Ecto neural progenitor cell (in vitro differentiated cells): Measurements from ENCODE around the gene OR11A1.
A peak's percentile ranks its signal among the peaks of the same experiment; 100 is the strongest.

Source experiments
- DNase-seq: peaks from one replicate; pipeline ENCODE4 v3.0.0-alpha.2; 2018; ENCODE audit warnings: low spot score

The OR11A1 gene

GRCh38 chr6:29456971-29457370, at the start of gene OR11A1, which contains the start of gene OR2H1:
OR11A1 (minus strand) TSS chr6:29457071; CDS start chr6:29427641, 29,430 bp downstream.
OR2H1 (plus strand) TSS chr6:29457155; CDS start chr6:29461770, 4,615 bp downstream.
- no peak for DNase-seq

DNA sequence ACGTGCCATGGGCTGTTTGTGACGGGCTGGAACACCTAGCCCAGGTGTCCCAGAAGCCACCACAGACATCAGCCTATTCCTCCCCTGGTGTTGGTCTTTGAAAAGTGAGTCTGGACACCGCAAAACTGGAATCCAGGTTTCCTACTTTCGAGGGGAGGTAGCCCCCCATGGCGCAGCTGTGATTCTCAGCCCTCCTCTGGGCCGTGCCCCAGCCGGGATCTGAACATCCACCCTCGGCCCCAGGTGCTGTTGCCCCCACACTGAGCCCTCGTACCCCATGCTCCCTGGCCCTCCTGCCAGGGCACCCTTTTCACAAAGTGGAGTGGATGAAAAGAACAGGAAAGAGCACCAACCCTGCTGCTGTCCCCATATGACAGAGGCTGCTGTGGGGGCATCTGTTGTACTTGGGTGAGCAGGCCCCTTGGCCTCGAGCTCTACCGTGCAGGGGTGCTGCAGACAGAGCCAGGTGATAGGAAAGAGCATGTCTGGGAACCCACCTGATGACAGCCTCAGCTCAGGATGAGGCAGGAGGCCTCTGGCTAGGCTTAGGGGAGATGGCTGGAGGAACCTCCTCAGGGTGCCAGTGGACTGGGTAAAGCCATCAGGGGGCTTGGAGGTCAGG, 49.7 kb upstream of the OR11A1 start:
- DNase-seq = peak; percentile 24

- no peak for DNase-seq
These were observed 48.9 kb upstream of the OR11A1 start for GRCh38 chr6:29505808-29506207.

DNA sequence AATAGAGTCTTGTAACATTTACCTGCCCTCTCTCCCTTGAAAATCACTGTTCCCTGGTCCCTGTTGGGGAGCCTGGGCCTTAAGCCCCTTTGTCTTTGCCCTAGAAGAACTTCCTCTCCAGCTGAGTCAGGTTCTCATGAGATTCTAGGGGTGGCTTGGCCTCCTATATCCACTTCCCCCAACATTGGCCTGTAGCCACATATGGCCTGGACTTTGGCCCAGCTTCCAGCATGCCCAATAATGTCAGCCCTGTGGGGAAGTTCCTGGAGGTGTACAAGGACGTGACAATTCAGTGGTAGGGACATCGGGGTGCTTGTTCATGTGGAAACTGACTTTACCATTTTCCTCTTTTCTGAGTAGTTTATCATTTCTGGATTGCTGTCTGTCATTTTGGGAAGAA, 48.1 kb upstream of the OR11A1 start:
- no peak for DNase-seq

- no peak for DNase-seq
These were observed 45.7 kb upstream of the OR11A1 start for GRCh38 chr6:29502597-29502996.

- no peak for DNase-seq
These were observed 45.3 kb upstream of the OR11A1 start for GRCh38 chr6:29502181-29502580.

- DNase-seq = no peak
These were observed 44.2 kb upstream of the OR11A1 start for GRCh38 chr6:29501106-29501505.

DNA sequence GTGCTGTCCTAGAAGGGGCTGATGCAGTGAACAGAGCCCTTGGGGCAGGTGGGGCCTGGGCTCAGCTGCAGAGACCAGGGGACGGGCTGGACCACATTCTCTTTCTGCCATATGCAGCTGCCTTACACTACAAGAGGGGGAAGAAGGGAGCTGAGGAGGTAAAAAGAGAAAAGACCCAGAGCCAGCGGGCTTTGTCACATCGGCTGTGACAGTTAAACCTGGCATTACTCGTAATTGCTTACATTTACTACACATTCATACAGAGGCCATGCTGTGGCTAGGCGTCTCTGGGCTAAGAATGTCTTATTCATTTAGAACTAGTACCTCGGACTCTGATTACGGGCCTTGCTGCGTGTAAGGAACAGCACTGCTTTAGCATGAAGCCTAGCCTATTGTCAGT, 43.7 kb upstream of the OR11A1 start:
- DNase-seq = no peak

DNA sequence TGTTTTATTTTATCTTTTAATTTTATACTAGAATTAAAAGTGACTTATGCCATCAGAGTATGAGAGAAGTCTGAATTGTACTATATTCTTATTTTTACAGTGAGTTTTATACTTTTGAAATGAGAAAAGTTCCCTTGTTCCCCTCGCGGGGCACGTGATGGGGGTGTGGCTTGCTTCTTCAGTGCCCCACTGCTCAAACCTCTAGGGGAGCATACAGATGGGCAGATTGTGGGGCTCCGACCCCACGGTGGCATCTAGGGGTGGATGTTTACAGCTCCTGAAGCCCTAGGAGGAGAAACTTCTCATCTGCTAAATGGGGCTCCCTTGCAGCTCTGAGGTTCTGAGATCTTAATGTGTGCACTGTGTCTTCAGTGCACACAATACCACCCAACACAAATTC, 42.8 kb upstream of the OR11A1 start:
- no peak for DNase-seq

DNA sequence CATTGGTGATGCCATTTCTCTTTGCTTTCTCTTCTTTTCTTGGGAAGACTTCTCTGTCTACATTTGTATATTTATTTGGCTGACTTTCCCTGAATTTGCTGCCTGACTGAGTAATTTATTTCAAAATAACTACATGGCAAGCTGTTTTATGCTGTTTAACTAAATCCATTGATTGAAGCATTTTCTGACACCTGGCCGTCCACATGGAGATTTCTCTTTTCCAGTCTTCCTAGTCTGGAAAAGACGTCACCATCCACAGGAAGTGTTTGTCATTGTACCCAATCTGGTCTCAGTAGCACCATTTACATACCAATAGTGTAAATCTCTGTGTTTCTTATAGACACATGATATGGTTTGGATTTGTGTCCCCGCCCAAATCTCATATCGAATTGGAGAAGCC, 40.1 kb upstream of the OR11A1 start:
- DNase-seq = no peak

DNA sequence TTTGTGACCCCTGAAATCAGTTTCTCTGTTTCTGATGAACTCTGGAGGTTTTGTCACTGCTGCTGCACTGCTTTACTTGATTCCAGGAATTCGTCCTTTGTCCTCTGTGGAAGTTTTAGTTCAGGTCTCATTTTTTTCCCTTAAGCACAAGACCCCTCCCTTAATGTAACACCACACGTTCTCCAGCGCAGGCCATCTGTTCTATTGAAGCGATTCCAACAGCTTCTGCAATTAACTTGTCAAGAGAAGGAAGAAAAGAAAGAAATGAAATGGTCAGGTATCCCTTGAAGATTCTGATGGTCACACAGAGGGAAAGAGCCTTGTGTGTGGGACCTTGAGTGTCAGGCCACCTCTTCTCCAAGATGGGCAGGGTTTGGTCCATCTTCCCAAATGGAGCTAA, 38.7 kb upstream of the OR11A1 start:
- DNase-seq = no peak

DNA sequence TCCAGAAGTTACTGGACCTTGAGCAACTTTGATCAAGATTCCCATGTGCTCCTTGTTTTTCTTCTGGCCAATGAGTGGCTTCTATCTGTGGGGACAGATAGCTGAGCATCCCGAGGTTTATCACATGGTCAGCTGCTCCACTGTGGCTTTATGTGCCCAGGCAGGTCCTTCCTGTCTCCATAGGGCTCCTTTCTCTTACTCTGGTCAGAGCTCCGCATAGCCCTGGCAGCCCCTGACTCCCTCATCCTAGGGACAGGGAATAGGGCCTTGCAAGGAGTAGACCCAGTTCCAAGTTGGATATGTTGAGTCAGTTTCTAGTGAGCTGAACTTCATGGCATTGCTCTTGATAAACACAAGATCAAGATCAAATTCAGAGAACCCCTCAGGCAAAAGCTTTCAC, 37.3 kb upstream of the OR11A1 start:
- no peak for DNase-seq

DNA sequence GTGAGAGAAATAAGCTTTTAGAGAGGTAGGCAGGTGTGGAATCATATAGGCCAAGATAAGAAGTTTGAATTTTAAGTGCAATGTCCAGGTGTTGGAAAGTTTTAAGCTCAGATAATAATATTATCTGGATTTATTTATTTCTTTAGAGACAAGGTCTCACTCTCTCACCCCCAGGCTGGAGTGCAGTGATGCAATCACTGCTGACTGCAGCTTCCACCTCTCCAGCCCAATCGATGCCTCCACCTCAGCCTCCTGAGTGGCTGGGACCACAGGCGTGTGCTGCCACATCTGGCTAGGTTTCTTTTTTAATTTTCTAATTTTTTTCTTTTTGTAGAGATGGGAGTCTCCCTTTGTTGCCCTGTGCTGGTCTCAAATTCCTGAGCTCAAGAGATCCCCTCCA, 36.4 kb upstream of the OR11A1 start:
- no peak for DNase-seq

DNA sequence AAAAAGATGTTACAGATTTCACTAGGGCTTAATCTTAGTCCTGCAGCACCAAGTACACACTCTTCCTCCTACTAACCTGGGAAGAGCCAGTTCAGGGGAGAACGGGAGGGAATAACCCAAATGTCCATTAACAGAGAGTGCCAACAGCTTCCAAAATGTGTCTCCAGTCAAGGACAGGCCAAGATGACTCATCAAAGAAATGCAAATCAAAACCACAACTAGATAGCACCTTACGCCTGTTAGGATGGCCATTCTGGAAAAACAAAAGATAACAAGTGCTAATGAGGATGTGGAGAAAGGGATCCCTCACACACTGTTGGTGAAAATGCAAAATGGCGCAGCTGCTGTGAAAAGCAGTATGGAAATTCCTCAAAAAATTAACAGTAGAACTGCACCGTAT, 34.7 kb upstream of the OR11A1 start:
- no peak for DNase-seq

DNA sequence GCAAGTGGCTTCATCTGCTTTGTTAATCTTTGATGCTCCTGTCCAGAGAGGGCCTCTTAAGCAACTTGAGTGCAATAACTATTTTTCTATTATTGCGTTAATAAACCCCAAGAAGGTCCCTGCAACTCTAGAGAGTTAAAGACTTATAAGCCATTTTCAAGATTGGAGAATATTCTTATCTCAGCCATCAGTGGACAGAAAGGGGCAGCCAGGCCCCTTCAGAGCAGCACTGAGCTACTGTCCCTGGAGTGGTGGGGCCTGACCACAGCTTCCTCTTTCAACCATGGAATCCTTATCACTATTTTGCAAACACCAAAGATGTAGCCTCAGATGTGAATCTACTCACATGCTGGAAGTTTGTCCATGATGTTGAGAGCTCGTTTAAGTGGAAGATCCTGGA, 33.7 kb upstream of the OR11A1 start:
- DNase-seq = no peak

DNA sequence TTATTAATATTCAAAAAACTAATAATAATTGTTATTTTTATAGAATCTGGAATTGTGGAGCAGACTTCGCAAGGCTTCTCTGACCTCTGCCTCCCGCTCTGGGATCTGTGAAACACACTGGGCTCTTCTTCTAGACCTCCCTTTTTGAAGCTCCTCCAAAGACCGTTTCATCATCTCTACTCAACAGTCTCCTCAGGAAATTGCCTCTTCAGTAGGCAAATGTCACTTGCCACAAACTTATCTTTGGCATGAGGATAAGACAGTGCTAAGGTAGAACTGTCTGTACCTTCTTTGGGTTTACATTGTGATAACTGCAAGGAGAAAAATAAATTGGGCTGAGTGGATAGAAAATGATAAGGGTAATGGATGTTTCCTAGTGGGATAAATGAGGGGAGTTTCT, 33.2 kb upstream of the OR11A1 start:
- no peak for DNase-seq

GRCh38 chr6:29489286-29489685, 32.4 kb upstream of the OR11A1 start:
- no peak for DNase-seq

GRCh38 chr6:29488874-29489273, 32.0 kb upstream of the OR11A1 start:
- DNase-seq = no peak

GRCh38 chr6:29487660-29488059, 30.8 kb upstream of the OR11A1 start, which contains the start of gene MAS1L:
MAS1L (minus strand) TSS chr6:29487956; CDS start chr6:29487902, 54 bp downstream.
- no peak for DNase-seq

DNA sequence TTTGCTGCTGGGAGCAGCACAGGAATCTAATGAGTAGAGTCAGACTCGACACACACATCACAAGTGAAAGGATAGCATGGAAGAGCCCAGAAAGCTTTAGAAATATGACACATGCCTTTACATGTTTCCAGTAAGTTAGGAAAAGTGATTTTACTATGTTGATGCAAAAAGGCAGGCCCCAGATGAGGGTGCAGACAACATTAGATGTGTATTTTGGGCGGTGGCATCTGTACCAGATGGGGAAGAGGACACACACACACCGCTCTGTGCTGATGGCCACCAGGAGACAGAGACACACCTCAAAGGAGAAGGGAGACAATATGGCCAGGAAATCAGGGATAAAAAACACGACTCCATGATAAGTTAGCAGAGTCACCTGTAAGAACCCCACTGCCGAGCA, 30.3 kb upstream of the OR11A1 start:
- no peak for DNase-seq

DNA sequence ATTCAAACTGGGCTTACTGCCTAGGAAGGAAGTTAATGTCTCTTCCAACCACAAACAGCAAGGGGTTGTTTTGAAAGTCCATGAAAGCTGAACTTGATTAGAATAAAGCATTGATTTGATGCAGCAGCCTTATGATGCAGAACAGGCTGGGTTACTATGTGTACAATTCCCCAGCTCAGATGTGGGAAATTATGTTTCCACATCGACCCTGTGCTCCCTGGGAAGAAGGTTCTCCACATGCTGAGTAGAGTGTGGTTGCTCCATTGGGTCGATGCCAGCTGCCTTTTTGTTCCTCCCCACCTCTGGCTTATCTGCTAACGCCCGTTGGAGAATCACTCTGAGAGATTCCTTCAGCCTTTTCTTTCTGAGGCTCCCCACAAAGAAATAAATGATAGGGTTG, 29.7 kb upstream of the OR11A1 start:
- DNase-seq = no peak

DNA sequence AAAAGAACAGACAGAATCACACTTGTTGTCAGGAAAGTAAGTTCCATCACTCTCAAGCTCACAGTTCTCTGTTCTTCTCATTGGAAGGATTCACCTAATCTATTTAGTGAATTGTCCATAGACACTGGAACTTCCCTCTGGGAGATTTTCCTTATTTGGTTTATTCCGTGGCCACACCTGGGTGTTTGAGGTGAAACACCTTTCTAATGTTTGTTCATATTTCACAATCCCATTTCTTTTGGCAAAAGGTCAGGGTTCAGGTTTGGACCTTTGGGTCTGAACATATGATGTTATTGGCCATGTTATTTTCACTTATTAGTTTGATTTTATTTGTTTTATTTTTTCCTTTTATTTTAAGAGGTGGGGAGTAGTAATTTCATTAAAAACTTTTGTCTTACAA, 26.9 kb upstream of the OR11A1 start:
- no peak for DNase-seq

DNA sequence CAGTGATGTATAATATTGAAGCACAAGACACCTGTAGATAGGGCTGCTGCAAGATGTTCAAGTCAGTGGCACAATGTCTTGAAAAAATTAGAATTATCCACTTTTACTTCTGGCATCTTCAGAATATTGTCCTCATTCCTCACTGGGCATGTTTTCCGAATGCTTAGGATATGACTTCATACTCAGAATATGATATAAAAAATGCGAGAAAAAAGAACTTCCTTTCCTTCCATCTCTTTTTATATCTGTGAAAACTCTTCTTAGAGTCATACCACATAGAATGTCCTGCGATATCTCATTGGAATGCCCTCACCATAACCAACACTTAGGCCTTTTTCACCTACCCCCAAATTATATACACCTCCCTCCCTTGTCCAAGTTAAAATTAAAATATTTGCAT, 26.3 kb upstream of the OR11A1 start:
- no peak for DNase-seq

DNA sequence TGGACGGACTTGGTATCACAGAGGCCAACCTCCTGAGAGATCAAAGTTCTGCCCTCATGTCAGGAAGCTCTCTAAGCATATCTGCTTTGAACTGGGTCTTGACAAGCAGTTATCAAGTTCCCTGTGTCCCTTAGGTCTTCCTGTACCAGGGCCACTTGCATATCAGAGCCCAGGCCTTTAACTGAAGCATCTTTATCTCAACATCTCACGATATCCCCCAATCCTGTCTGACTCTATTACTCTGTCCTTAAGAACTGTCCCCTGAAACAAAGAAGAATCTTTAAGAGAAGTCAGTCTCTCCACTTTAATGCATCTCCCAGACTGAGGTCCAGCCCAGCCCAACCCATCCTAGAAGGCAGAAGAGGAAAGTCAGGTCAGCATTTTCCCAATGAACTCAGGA, 22.7 kb upstream of the OR11A1 start:
- DNase-seq = no peak

- DNase-seq = no peak
These were observed 21.9 kb upstream of the OR11A1 start for GRCh38 chr6:29478740-29479139.
